Liver (tissue), 3 donors: Measurements from ENCODE around the gene SETBP1.

Experiments used
- EGR1 ChIP-seq, 2 donors: IDR thresholded peaks; 2 replicates each; pipeline ENCODE4 v1.6.1; 2016 to 2018; ENCODE audit warnings: antibody characterized with exemption in 2 of 2, low read depth in 2 of 2
- HNF4G ChIP-seq: IDR thresholded peaks from 2 replicates; pipeline ENCODE4 v1.6.1; 2016; ENCODE audit warnings: antibody characterized with exemption
- JUND ChIP-seq, 2 donors: IDR thresholded peaks; 2 replicates each; pipeline ENCODE4 v1.6.1; 2016; ENCODE audit warnings: antibody characterized with exemption in 2 of 2
- NR2F2 ChIP-seq: IDR thresholded peaks from 2 replicates; pipeline ENCODE4 v1.6.1; 2016; ENCODE audit warnings: antibody characterized with exemption
- RAD21 ChIP-seq, 2 donors: IDR thresholded peaks; 2 replicates each; pipeline ENCODE4 v1.6.1; 2016; ENCODE audit warnings: antibody characterized with exemption in 2 of 2, mild to moderate bottlenecking in 2 of 2
- SP1 ChIP-seq: IDR thresholded peaks from 2 replicates; pipeline ENCODE4 v1.6.1; 2018; ENCODE audit warnings: antibody characterized with exemption, mild to moderate bottlenecking
- TAF1 ChIP-seq: conservative IDR thresholded peaks from 2 replicates; pipeline ENCODE4 v1.6.1; 2016; ENCODE audit warnings: antibody characterized with exemption, mild to moderate bottlenecking
- YY1 ChIP-seq: IDR thresholded peaks from 2 replicates; pipeline ENCODE4 v1.6.1; 2016; ENCODE audit warnings: antibody characterized with exemption, mild to moderate bottlenecking
- TF ChIP-seq, protein P1 (sequence below): fragments of 150-350 bp; IDR thresholded peaks from 2 replicates; pipeline ENCODE4 v1.5.1; 2017; ENCODE audit warnings: improper control_type of control experiment, low read depth, low read length; ENCODE audit not compliant: missing input control
- TF ChIP-seq, protein P2 (sequence below): IDR thresholded peaks from 2 replicates; pipeline ENCODE4 v1.6.1; 2016; ENCODE audit warnings: antibody characterized with exemption, mild to moderate bottlenecking
- TF ChIP-seq, protein P3 (sequence below): IDR thresholded peaks from 2 replicates; pipeline ENCODE4 v1.6.1; 2016; ENCODE audit warnings: antibody characterized with exemption
- TF ChIP-seq, protein P4 (sequence below): IDR thresholded peaks from 2 replicates; pipeline ENCODE4 v1.6.1; 2016; ENCODE audit warnings: antibody characterized with exemption
- donor health status: healthy.
- donor health status: healthy.

DNA sequence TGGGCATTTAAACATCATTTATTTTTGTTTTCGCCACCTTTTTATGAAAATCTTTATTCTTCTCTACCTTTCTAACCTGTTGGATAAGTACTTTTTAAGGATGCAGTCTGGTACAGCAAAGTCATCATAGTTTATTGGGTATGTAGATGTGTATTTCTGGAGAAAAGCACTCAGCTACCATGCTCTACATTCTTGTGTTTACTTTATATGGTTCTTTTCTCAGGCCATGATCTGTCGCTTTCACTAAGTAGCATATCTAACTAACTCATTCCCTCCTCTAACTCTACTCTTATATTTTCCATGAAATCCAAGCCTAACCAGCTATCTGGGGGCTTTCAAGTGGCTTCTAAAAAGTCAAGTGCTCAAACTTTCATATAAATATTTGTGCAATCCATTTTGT, 25.3 kb upstream of the SETBP1 start:
- TF ChIP-seq, protein P1, sequence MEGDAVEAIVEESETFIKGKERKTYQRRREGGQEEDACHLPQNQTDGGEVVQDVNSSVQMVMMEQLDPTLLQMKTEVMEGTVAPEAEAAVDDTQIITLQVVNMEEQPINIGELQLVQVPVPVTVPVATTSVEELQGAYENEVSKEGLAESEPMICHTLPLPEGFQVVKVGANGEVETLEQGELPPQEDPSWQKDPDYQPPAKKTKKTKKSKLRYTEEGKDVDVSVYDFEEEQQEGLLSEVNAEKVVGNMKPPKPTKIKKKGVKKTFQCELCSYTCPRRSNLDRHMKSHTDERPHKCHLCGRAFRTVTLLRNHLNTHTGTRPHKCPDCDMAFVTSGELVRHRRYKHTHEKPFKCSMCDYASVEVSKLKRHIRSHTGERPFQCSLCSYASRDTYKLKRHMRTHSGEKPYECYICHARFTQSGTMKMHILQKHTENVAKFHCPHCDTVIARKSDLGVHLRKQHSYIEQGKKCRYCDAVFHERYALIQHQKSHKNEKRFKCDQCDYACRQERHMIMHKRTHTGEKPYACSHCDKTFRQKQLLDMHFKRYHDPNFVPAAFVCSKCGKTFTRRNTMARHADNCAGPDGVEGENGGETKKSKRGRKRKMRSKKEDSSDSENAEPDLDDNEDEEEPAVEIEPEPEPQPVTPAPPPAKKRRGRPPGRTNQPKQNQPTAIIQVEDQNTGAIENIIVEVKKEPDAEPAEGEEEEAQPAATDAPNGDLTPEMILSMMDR: no peak
- TF ChIP-seq, protein P2, sequence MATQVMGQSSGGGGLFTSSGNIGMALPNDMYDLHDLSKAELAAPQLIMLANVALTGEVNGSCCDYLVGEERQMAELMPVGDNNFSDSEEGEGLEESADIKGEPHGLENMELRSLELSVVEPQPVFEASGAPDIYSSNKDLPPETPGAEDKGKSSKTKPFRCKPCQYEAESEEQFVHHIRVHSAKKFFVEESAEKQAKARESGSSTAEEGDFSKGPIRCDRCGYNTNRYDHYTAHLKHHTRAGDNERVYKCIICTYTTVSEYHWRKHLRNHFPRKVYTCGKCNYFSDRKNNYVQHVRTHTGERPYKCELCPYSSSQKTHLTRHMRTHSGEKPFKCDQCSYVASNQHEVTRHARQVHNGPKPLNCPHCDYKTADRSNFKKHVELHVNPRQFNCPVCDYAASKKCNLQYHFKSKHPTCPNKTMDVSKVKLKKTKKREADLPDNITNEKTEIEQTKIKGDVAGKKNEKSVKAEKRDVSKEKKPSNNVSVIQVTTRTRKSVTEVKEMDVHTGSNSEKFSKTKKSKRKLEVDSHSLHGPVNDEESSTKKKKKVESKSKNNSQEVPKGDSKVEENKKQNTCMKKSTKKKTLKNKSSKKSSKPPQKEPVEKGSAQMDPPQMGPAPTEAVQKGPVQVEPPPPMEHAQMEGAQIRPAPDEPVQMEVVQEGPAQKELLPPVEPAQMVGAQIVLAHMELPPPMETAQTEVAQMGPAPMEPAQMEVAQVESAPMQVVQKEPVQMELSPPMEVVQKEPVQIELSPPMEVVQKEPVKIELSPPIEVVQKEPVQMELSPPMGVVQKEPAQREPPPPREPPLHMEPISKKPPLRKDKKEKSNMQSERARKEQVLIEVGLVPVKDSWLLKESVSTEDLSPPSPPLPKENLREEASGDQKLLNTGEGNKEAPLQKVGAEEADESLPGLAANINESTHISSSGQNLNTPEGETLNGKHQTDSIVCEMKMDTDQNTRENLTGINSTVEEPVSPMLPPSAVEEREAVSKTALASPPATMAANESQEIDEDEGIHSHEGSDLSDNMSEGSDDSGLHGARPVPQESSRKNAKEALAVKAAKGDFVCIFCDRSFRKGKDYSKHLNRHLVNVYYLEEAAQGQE: no peak
- TF ChIP-seq YY1 (no peak), JUND (IDR thresholded peaks at IDR 0.05) (no peak), SP1 (no peak), EGR1 (IDR thresholded peaks at IDR 0.05; ENCODE audit: low read depth in 2 of 2) (no peak), RAD21 (IDR thresholded peaks at IDR 0.05) (no peak), TAF1 (no peak), NR2F2 (no peak), HNF4G (no peak)
- TF ChIP-seq, protein P3, sequence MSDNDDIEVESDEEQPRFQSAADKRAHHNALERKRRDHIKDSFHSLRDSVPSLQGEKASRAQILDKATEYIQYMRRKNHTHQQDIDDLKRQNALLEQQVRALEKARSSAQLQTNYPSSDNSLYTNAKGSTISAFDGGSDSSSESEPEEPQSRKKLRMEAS: no peak
- TF ChIP-seq, protein P4, sequence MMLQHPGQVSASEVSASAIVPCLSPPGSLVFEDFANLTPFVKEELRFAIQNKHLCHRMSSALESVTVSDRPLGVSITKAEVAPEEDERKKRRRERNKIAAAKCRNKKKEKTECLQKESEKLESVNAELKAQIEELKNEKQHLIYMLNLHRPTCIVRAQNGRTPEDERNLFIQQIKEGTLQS: no peak
